ENCODE data around the gene ABL1. TPM values are rescaled to one million over a fixed set of nuclear protein-coding genes. Genes with fewer than 3 reads are reported as not detected.

ABL1 gene
- total RNA-seq, 1 experiment from 2014 or later = 67.5 TPM

DNA sequence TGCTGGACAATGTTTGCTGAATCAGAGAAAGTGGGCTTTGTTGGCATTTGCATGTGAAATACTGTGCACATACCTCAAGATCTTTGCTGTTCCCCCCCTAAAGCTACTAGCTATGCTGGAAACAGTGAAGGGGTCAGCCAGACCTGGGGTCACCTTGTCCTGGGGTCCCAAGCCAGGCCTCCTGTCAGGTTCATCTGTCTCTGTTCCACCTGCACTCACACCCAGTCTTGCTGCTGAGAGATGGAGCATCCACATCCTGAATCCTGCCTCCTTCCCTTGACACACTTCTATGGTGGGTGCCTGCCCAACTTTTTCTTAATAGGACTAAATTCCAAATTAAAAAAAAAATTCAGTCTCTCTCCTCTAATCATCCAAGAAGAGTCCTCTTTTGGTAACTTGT is 4.0 kb upstream of the ABL1 start:
- H3K27me3 Mint-ChIP-seq (ENCODE audit: insufficient read depth, unreplicated experiment) = no peaks in the 10 kb centered on the region
- CTCF ChIA-PET = interaction anchor here (0.7 kb wide), 2 partner anchors 39 to 278 kb away, joined by 3 to 4 read pairs; no protein-coding TSS in a partner anchor
- peaks cover 22% of the 10 kb centered on the region for H3K4me1 Mint-ChIP-seq (ENCODE audit: insufficient read depth, unreplicated experiment)
- TF ChIP-seq, protein P1, sequence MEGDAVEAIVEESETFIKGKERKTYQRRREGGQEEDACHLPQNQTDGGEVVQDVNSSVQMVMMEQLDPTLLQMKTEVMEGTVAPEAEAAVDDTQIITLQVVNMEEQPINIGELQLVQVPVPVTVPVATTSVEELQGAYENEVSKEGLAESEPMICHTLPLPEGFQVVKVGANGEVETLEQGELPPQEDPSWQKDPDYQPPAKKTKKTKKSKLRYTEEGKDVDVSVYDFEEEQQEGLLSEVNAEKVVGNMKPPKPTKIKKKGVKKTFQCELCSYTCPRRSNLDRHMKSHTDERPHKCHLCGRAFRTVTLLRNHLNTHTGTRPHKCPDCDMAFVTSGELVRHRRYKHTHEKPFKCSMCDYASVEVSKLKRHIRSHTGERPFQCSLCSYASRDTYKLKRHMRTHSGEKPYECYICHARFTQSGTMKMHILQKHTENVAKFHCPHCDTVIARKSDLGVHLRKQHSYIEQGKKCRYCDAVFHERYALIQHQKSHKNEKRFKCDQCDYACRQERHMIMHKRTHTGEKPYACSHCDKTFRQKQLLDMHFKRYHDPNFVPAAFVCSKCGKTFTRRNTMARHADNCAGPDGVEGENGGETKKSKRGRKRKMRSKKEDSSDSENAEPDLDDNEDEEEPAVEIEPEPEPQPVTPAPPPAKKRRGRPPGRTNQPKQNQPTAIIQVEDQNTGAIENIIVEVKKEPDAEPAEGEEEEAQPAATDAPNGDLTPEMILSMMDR (IDR thresholded peaks at IDR 0.05; ENCODE audit: unreplicated experiment) = no peak
- POLR2A ChIA-PET = interaction anchor here (1.1 to 9.7 kb wide), 2 partner anchors 49 to 106 kb away, joined by 4 to 76 read pairs; no protein-coding TSS in a partner anchor
- DNase-seq (ENCODE audit: unreplicated experiment) = no peak
- no peak overlapping the region for H3K27ac Mint-ChIP-seq (ENCODE audit: low read depth, unreplicated experiment)
- no peak overlapping the region for H3K4me3 Mint-ChIP-seq (ENCODE audit: unreplicated experiment)
- peaks cover 7% of the 10 kb centered on the region for H3K9me3 Mint-ChIP-seq (ENCODE audit: unreplicated experiment)
- H3K36me3 Mint-ChIP-seq (ENCODE audit: insufficient read depth, unreplicated experiment) = peaks cover 12% of the 10 kb centered on the region
- no TSS peak for BruUV-seq (replicated peaks)
- intact Hi-C loops (cut with micrococcal nuclease) = no loop called here

- intact Hi-C loops (cut with micrococcal nuclease) = no loop called here
- peak overlapping the region; percentile 90 for H3K4me3 Mint-ChIP-seq (ENCODE audit: unreplicated experiment)
- H3K27ac Mint-ChIP-seq (ENCODE audit: low read depth, unreplicated experiment) = peak overlapping the region; percentile 99
- H3K9me3 Mint-ChIP-seq (ENCODE audit: unreplicated experiment) = peaks cover 6% of the 10 kb centered on the region
- ChIA-PET POLR2A (interaction anchor here (0.6 to 9.7 kb wide), 11 partner anchors 9 to 126 kb away, joined by 3 to 76 read pairs (median 4); no protein-coding TSS in a partner anchor), CTCF (interaction anchor here (0.6 to 1.8 kb wide), 4 partner anchors 22 to 127 kb away, joined by 3 to 5 read pairs (median 4); no protein-coding TSS in a partner anchor)
- DNase-seq (ENCODE audit: unreplicated experiment) = peak; percentile 21
- peaks cover 16% of the 10 kb centered on the region for H3K36me3 Mint-ChIP-seq (ENCODE audit: insufficient read depth, unreplicated experiment)
- BruUV-seq (replicated peaks) = no TSS peak
- H3K4me1 Mint-ChIP-seq (ENCODE audit: insufficient read depth, unreplicated experiment) = peaks cover 39% of the 10 kb centered on the region
- TF ChIP-seq, protein P1 (IDR thresholded peaks at IDR 0.05; ENCODE audit: unreplicated experiment) = no peak
- H3K27me3 Mint-ChIP-seq (ENCODE audit: insufficient read depth, unreplicated experiment) = no peaks in the 10 kb centered on the region
Observed at GRCh38 chr9:130833031-130833990, 1.7 kb upstream of the ABL1 start.

DNA sequence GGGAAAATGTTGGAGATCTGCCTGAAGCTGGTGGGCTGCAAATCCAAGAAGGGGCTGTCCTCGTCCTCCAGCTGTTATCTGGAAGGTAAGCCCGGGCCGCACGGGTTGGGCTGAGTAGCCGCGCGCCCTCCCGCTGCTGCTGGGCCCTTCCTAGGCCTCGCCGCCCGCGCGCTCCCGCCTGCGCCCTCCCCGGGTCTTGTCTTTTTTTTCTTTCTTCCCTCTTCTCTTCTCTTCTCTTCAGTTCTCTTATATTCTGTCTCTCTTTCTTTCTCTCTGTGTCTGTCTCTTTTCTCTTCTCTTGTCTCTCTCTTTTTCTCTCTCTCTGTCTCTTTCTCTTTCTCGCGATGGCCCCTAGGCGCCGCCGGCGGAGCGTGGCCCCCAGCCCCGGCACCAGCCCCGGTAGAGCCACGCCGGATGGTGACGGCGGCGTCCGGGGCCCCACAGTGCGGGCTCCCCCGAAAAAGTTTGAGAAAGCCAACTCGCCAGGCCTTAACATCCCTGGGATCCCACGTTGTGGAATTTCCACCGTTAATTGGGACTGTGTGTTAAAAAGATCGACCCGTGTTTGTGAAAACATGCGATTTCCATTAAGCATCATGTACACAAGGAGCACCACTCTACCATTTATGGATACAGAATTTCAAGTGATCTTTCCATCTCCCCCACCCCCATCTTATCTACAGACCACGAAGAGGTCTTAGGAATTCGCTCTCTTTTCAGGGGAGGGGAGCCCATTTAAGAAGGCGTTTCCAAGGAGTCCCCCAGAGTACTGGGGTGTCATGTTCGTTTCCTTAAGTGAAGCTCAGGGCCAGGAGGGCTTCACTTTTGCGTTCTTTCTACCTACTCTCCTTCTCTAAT is 616 bp downstream of the ABL1 start:
- CTCF ChIA-PET = interaction anchor here (0.6 to 1.2 kb wide), 4 partner anchors 31 to 87 kb away, joined by 3 to 6 read pairs (median 3); no protein-coding TSS in a partner anchor
- intact Hi-C loops (cut with micrococcal nuclease) = loop anchor here (2.0 kb wide), 3 partner anchors 55 to 123 kb away; no protein-coding TSS in a partner anchor
- H3K9me3 Mint-ChIP-seq (ENCODE audit: unreplicated experiment) = no peaks in the 10 kb centered on the region
- H3K27ac Mint-ChIP-seq (ENCODE audit: low read depth, unreplicated experiment) = peak overlapping the region; percentile 99
- TSS peak; percentile 39 for BruUV-seq (replicated peaks)
- peak; percentile 31 for DNase-seq (ENCODE audit: unreplicated experiment)
- peaks cover 16% of the 10 kb centered on the region for H3K36me3 Mint-ChIP-seq (ENCODE audit: insufficient read depth, unreplicated experiment)
- POLR2A ChIA-PET = interaction anchor here (0.7 to 9.7 kb wide), 13 partner anchors 10 to 146 kb away, joined by 3 to 77 read pairs (median 6); no protein-coding TSS in a partner anchor
- H3K27me3 Mint-ChIP-seq (ENCODE audit: insufficient read depth, unreplicated experiment) = no peaks in the 10 kb centered on the region
- H3K4me3 Mint-ChIP-seq (ENCODE audit: unreplicated experiment) = peak overlapping the region; percentile 90
- peaks cover 47% of the 10 kb centered on the region for H3K4me1 Mint-ChIP-seq (ENCODE audit: insufficient read depth, unreplicated experiment)
- TF ChIP-seq, protein P1 (IDR thresholded peaks at IDR 0.05; ENCODE audit: unreplicated experiment) = no peak
